ENCODE results near the gene OR6C3. TPM values are rescaled to one million over a fixed set of nuclear protein-coding genes. Genes with fewer than 3 reads are reported as not detected.
"Not testable (repeated sequence)": the region's sequence is repeated elsewhere in the genome, so short reads cannot be mapped to it uniquely, and the experiment has no call there.

The OR6C3 gene
- not detected in 2 replicates for total RNA-seq

- no peaks in the 10 kb centered on the region for H3K27me3 Mint-ChIP-seq (ENCODE audit: low read depth)
- no peak within 1 kb of the TSS for H3K4me3 Mint-ChIP-seq (ENCODE audit: low read depth)
- H3K27ac Mint-ChIP-seq: no peak within 1 kb of the TSS
- no peaks in the 10 kb centered on the region for H3K9me3 Mint-ChIP-seq
- DNase-seq (ENCODE audit: low spot score): no peak
- intact Hi-C loops (cut with micrococcal nuclease): no loop called here
- H3K4me1 Mint-ChIP-seq (ENCODE audit: low read depth): no peaks in the 10 kb centered on the region
- H3K36me3 Mint-ChIP-seq (ENCODE audit: low read depth): no peaks in the 10 kb centered on the region
Observed at GRCh38 chr12:55330446-55330845, at the start of gene OR6C3. TSS of gene OR6C3 (plus strand) at chr12:55330746. CDS start at chr12:55331701, 955 bp downstream.

- no peaks in the 10 kb centered on the region for H3K36me3 Mint-ChIP-seq (ENCODE audit: low read depth)
- intact Hi-C loops (cut with micrococcal nuclease): no loop called here
- H3K9me3 Mint-ChIP-seq: no peaks in the 10 kb centered on the region
- no peak overlapping the region for H3K27ac Mint-ChIP-seq
- no peak for DNase-seq (ENCODE audit: low spot score)
- H3K4me3 Mint-ChIP-seq (ENCODE audit: low read depth): no peak overlapping the region
- peaks cover 11% of the 10 kb centered on the region for H3K27me3 Mint-ChIP-seq (ENCODE audit: low read depth)
- H3K4me1 Mint-ChIP-seq (ENCODE audit: low read depth): no peaks in the 10 kb centered on the region
Observed at GRCh38 chr12:55280991-55281390, 49.6 kb upstream of the OR6C3 start.

- intact Hi-C loops (cut with micrococcal nuclease): no loop called here
- no peaks in the 10 kb centered on the region for H3K9me3 Mint-ChIP-seq
- no peak overlapping the region for H3K4me3 Mint-ChIP-seq (ENCODE audit: low read depth)
- H3K4me1 Mint-ChIP-seq (ENCODE audit: low read depth): no peaks in the 10 kb centered on the region
- no peaks in the 10 kb centered on the region for H3K36me3 Mint-ChIP-seq (ENCODE audit: low read depth)
- no peak overlapping the region for H3K27ac Mint-ChIP-seq
- no peak for DNase-seq (ENCODE audit: low spot score)
- no peaks in the 10 kb centered on the region for H3K27me3 Mint-ChIP-seq (ENCODE audit: low read depth)
Observed at GRCh38 chr12:55289999-55290398, 40.5 kb upstream of the OR6C3 start.

- H3K4me3 Mint-ChIP-seq (ENCODE audit: low read depth): no peak within 1 kb of the TSS
- no peaks in the 10 kb centered on the region for H3K36me3 Mint-ChIP-seq (ENCODE audit: low read depth)
- H3K9me3 Mint-ChIP-seq: no peaks in the 10 kb centered on the region
- H3K27ac Mint-ChIP-seq: no peak within 1 kb of the TSS
- H3K27me3 Mint-ChIP-seq (ENCODE audit: low read depth): no peaks in the 10 kb centered on the region
- DNase-seq (ENCODE audit: low spot score): no peak
- intact Hi-C loops (cut with micrococcal nuclease): no loop called here
- H3K4me1 Mint-ChIP-seq (ENCODE audit: low read depth): no peaks in the 10 kb centered on the region
Observed at GRCh38 chr12:55296469-55296868, 34.1 kb upstream of the OR6C3 start, which contains the start of gene OR6C6. TSS of gene OR6C6 (minus strand) at chr12:55296569. CDS start at chr12:55295232, 1,337 bp downstream.

GRCh38 chr12:55314043-55314442, 16.5 kb upstream of the OR6C3 start, which contains the start of gene OR6C1:
TSS of gene OR6C1 (plus strand) at chr12:55314343. CDS start at chr12:55320600, 6,257 bp downstream.
- Mint-ChIP-seq H3K9me3 (no peaks in the 10 kb centered on the region), H3K36me3 (ENCODE audit: low read depth) (no peaks in the 10 kb centered on the region), H3K4me1 (ENCODE audit: low read depth) (no peaks in the 10 kb centered on the region), H3K27me3 (ENCODE audit: low read depth) (no peaks in the 10 kb centered on the region), H3K27ac (no peak within 1 kb of the TSS), H3K4me3 (ENCODE audit: low read depth) (no peak within 1 kb of the TSS)
- intact Hi-C loops (cut with micrococcal nuclease): no loop called here
- no peak for DNase-seq (ENCODE audit: low spot score)

- H3K4me3 Mint-ChIP-seq (ENCODE audit: low read depth): no peak overlapping the region
- H3K9me3 Mint-ChIP-seq: no peaks in the 10 kb centered on the region
Observed at GRCh38 chr12:55320201-55320600, 10.3 kb upstream of the OR6C3 start.

GRCh38 chr12:55325801-55326200, 4.7 kb upstream of the OR6C3 start:
- H3K27me3 Mint-ChIP-seq (ENCODE audit: low read depth); H3K9me3 Mint-ChIP-seq; H3K4me3 Mint-ChIP-seq (ENCODE audit: low read depth); H3K4me1 Mint-ChIP-seq (ENCODE audit: low read depth); H3K27ac Mint-ChIP-seq; intact Hi-C loops (cut with micrococcal nuclease); DNase-seq (ENCODE audit: low spot score); H3K36me3 Mint-ChIP-seq (ENCODE audit: low read depth): not testable (repeated sequence)

More at GRCh38 chr12:55320201-55320600, 10.3 kb upstream of the OR6C3 start:
- no peaks in the 10 kb centered on the region for H3K36me3 Mint-ChIP-seq (ENCODE audit: low read depth)
- no peak for DNase-seq (ENCODE audit: low spot score)
- no peak overlapping the region for H3K27ac Mint-ChIP-seq
- intact Hi-C loops (cut with micrococcal nuclease): no loop called here
- H3K27me3 Mint-ChIP-seq (ENCODE audit: low read depth): no peaks in the 10 kb centered on the region
- no peaks in the 10 kb centered on the region for H3K4me1 Mint-ChIP-seq (ENCODE audit: low read depth)

- DNase-seq (ENCODE audit: low spot score): no peak
- Mint-ChIP-seq H3K36me3 (ENCODE audit: low read depth) (no peaks in the 10 kb centered on the region), H3K27ac (no peak overlapping the region), H3K4me3 (ENCODE audit: low read depth) (no peak overlapping the region), H3K4me1 (ENCODE audit: low read depth) (no peaks in the 10 kb centered on the region), H3K27me3 (ENCODE audit: low read depth) (no peaks in the 10 kb centered on the region), H3K9me3 (no peaks in the 10 kb centered on the region)
- intact Hi-C loops (cut with micrococcal nuclease): no loop called here
Observed at GRCh38 chr12:55336002-55336401, 5.5 kb downstream of the OR6C3 start.

GRCh38 chr12:55355338-55355737, 24.8 kb downstream of the OR6C3 start:
- intact Hi-C loops (cut with micrococcal nuclease): not testable (repeated sequence)

GRCh38 chr12:55362675-55363074, 32.1 kb downstream of the OR6C3 start, which contains the start of gene OR6C75:
TSS of gene OR6C75 (plus strand) at chr12:55362975. CDS start at chr12:55365111, 2,136 bp downstream.
- Mint-ChIP-seq H3K27me3 (ENCODE audit: low read depth) (no peaks in the 10 kb centered on the region), H3K4me3 (ENCODE audit: low read depth) (no peak within 1 kb of the TSS), H3K27ac (no peak within 1 kb of the TSS), H3K9me3 (no peaks in the 10 kb centered on the region), H3K36me3 (ENCODE audit: low read depth) (no peaks in the 10 kb centered on the region), H3K4me1 (ENCODE audit: low read depth) (no peaks in the 10 kb centered on the region)
- intact Hi-C loops (cut with micrococcal nuclease): no loop called here
- no peak for DNase-seq (ENCODE audit: low spot score)

More at GRCh38 chr12:55355338-55355737, 24.8 kb downstream of the OR6C3 start:
- not testable (repeated sequence) for H3K27ac Mint-ChIP-seq; H3K4me1 Mint-ChIP-seq (ENCODE audit: low read depth); H3K9me3 Mint-ChIP-seq; H3K36me3 Mint-ChIP-seq (ENCODE audit: low read depth); DNase-seq (ENCODE audit: low spot score); H3K4me3 Mint-ChIP-seq (ENCODE audit: low read depth); H3K27me3 Mint-ChIP-seq (ENCODE audit: low read depth)

- Mint-ChIP-seq H3K27ac (no peak overlapping the region), H3K36me3 (ENCODE audit: low read depth) (no peaks in the 10 kb centered on the region), H3K9me3 (no peaks in the 10 kb centered on the region), H3K4me3 (ENCODE audit: low read depth) (no peak overlapping the region), H3K4me1 (ENCODE audit: low read depth) (no peaks in the 10 kb centered on the region), H3K27me3 (ENCODE audit: low read depth) (no peaks in the 10 kb centered on the region)
- DNase-seq (ENCODE audit: low spot score): no peak
- intact Hi-C loops (cut with micrococcal nuclease): no loop called here
Observed at GRCh38 chr12:55365086-55365485, 34.5 kb downstream of the OR6C3 start.

GRCh38 chr12:55372521-55372920, 42.0 kb downstream of the OR6C3 start:
- H3K27ac Mint-ChIP-seq: no peak overlapping the region
- no peak for DNase-seq (ENCODE audit: low spot score)
- intact Hi-C loops (cut with micrococcal nuclease): no loop called here
- no peaks in the 10 kb centered on the region for H3K4me1 Mint-ChIP-seq (ENCODE audit: low read depth)
- no peaks in the 10 kb centered on the region for H3K9me3 Mint-ChIP-seq
- H3K27me3 Mint-ChIP-seq (ENCODE audit: low read depth): no peaks in the 10 kb centered on the region
- H3K4me3 Mint-ChIP-seq (ENCODE audit: low read depth): no peak overlapping the region
- H3K36me3 Mint-ChIP-seq (ENCODE audit: low read depth): no peaks in the 10 kb centered on the region

All from activated T-helper 2 cell treated with anti-CD3 and anti-CD28 coated beads, Interferon-gamma antibody, Interleukin-2, Interleukin-4, amounts not matched to agents 10 μg/mL and 5 μg/mL and 100 μg/mL, durations not matched to agents 14 hours and 24 hours and 36 hours (primary cell).